T-helper 2 cell treated with Interferon-gamma antibody and Interleukin-4, amounts not matched to agents 5 μg/mL and 100 μg/mL, for 36 hours (primary cell): Measurements from ENCODE around the gene ARMC5.
"Not testable (repeated sequence)": the region's sequence is repeated elsewhere in the genome, so short reads cannot be mapped to it uniquely, and the experiment has no call there.

Source experiments
- DNase-seq: peaks from one replicate; pipeline ENCODE4 v3.0.0; 2021; ENCODE audit warnings: low spot score
- H3K27ac Mint-ChIP-seq: one replicate; pipeline ENCODE4 v1.8.0; 2021; ENCODE audit warnings: mild to moderate bottlenecking, mixed read lengths
- H3K27me3 Mint-ChIP-seq: one replicate; pipeline ENCODE4 v1.8.0; 2021; ENCODE audit warnings: low read depth, mixed read lengths
- H3K36me3 Mint-ChIP-seq: one replicate; pipeline ENCODE4 v1.8.0; 2021; ENCODE audit warnings: low read depth, mixed read lengths
- H3K4me1 Mint-ChIP-seq: one replicate; pipeline ENCODE4 v1.8.0; 2021; ENCODE audit warnings: low read depth, mixed read lengths
- H3K4me3 Mint-ChIP-seq: one replicate; pipeline ENCODE4 v1.8.0; 2022; ENCODE audit warnings: mild to moderate bottlenecking, moderate library complexity, mixed read lengths
- H3K9me3 Mint-ChIP-seq: one replicate; pipeline ENCODE4 v1.8.0; 2021; ENCODE audit warnings: mixed read lengths

Gene ARMC5

DNA sequence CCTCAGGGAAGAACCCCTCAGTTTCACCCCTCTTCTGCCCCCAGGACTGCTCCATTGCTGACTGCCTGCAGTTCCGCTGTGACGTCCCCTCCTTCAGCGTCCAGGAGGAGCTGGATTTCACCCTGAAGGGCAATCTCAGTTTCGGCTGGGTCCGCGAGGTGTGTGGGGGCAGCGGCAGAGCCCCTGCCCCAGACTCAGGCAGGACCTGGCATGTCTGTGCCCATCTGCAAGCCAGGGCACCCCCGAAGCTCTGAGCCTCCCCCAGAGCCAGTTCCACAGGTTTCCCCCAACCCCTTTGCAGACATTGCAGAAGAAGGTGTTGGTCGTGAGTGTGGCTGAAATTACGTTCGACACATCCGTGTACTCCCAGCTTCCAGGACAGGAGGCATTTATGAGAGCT, 35.5 kb upstream of the ARMC5 start:
- Mint-ChIP-seq H3K27ac (no peak overlapping the region), H3K4me1 (peaks cover 41% of the 10 kb centered on the region), H3K4me3 (no peak overlapping the region), H3K9me3 (no peaks in the 10 kb centered on the region), H3K27me3 (no peaks in the 10 kb centered on the region), H3K36me3 (peaks cover 3% of the 10 kb centered on the region)
- no peak for DNase-seq

DNA sequence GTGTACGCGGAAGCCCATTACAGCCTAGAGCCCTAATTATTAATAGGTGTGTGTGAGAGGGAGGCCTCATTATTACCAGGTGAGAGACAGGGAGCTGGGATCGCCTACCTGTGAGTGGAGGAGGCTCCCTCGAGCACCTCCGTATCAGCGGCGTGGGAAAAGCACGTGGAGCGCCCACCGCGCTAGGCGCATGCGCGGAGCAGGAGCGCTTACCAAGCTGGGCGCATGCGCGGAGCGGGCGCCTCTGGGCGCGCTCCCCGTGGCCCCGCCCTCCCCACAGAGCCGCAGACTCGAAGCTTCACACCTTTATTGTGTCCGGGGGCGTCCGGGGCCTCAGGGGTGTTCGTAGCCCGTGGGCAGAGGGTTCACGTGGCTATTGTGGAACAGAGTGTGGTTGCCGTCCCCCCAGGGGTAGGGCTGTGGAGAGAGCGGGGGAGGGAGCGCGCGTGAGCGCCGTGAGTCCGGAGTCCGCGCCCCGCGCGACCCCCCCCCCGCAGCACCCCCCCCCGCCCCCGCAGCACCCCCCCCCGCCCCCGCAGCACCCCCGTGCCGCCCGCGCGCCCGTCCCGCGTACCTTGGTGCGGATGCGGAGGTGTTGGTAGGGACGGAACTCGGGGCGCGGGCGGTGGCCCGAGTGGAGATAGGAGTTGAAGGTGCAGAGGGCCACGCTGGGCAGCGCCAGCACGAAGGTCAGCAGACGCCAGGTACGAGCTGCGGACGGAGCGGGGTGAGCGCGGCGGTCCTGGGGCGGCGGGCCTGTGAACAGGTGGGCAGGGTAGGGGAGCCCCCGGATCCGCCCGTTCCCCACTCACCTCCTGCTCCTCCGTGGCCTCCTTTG, 31.6 kb upstream of the ARMC5 start:
- H3K4me3 Mint-ChIP-seq = no peak overlapping the region
- peak; percentile 67 for DNase-seq
- no peaks in the 10 kb centered on the region for H3K27me3 Mint-ChIP-seq
- no peaks in the 10 kb centered on the region for H3K9me3 Mint-ChIP-seq
- H3K36me3 Mint-ChIP-seq = no peaks in the 10 kb centered on the region
- H3K4me1 Mint-ChIP-seq = peaks cover 34% of the 10 kb centered on the region
- no peak overlapping the region for H3K27ac Mint-ChIP-seq

DNA sequence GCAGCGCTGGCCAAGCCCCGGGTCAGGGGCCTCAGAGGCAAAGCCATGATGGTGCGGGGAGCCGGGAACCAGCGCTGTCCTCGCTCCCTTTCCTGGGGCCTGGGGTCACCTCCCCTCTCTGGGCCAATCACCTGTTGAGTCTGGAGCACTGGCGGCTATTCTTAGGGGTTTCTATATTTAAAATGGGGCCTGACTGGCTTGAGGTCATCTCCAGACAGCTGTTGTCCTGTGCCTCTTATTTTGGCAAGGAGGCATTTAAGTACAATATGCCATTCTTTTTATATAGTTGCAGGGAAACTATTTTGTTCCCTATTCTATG, 31.1 kb upstream of the ARMC5 start, which contains the start of gene COX6A2:
Gene COX6A2, minus strand, starts transcription at position 82 of the 319 bp plus-strand sequence. Its CDS starts 35 bp downstream, at position 47.
- Mint-ChIP-seq H3K36me3 (no peaks in the 10 kb centered on the region), H3K27ac (no peak within 1 kb of the TSS), H3K4me1 (peaks cover 29% of the 10 kb centered on the region), H3K4me3 (peak within 1 kb of the TSS; percentile 32), H3K9me3 (no peaks in the 10 kb centered on the region), H3K27me3 (no peaks in the 10 kb centered on the region)
- no peak for DNase-seq

- no peak for DNase-seq
- no peak overlapping the region for H3K27ac Mint-ChIP-seq
- H3K9me3 Mint-ChIP-seq = no peaks in the 10 kb centered on the region
- no peaks in the 10 kb centered on the region for H3K36me3 Mint-ChIP-seq
- peaks cover 25% of the 10 kb centered on the region for H3K4me1 Mint-ChIP-seq
- no peaks in the 10 kb centered on the region for H3K27me3 Mint-ChIP-seq
- H3K4me3 Mint-ChIP-seq = no peak overlapping the region
Measured at GRCh38 chr16:31428638-31429247, 30.6 kb upstream of the ARMC5 start.

- Mint-ChIP-seq H3K36me3 (no peaks in the 10 kb centered on the region), H3K27ac (no peak overlapping the region), H3K27me3 (no peaks in the 10 kb centered on the region), H3K4me1 (peaks cover 21% of the 10 kb centered on the region), H3K9me3 (no peaks in the 10 kb centered on the region), H3K4me3 (no peak overlapping the region)
- DNase-seq = no peak
Measured at GRCh38 chr16:31429314-31429713, 30.0 kb upstream of the ARMC5 start.

DNA sequence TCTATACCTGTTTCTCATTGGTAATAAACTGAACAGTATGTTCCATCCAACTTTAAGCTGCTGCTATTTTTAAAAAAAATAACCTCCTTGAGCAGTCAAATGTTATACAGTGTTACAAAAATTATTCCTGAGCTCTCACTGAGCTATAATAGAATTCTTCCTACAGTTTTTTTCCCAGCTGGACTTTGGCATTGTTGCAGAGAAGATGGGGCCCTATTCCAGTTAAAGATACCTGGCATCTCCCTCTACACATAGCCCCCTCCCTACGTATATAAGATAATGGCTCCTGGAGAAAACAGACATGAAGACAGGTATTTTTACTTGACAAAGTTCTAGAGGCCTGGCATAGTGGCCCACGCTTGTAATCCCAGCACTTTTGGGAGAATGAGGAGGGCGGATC, 29.5 kb upstream of the ARMC5 start:
- no peaks in the 10 kb centered on the region for H3K9me3 Mint-ChIP-seq

DNA sequence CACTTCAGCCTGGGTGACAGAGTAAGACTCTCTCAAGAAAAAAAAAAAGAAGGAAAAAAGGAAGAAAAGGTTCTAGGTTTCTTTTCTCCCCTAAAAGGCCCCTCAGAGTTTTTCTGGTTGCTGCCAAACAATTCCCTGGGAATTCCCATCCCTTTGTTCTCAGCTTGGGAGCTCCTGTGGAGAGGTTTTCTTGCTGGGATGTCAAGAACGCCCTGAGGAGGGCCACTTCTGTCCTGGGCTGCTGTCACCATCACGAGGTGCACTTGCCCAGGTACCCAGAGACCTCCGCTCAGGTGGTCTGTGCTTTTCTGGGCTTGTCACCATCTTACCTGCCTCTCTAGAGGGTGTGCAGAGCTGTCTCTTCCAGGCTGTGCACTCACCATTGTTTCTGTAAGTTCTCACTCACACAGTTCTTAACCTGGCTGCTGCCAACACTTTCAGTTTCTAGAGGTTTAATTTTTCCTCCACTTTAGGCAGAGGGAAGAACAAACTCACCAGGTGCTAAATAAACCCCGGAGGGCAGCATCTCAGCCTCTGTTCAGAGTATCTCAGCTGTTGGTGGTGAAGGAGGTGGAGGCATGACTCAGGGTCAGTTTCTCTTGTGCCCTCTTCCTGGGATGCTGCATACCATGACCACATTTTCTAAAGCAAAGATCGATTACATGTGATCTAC, 28.8 kb upstream of the ARMC5 start:
- no peak for DNase-seq
- Mint-ChIP-seq H3K36me3 (no peaks in the 10 kb centered on the region), H3K27ac (no peak overlapping the region), H3K27me3 (no peaks in the 10 kb centered on the region), H3K4me1 (peaks cover 21% of the 10 kb centered on the region), H3K9me3 (no peaks in the 10 kb centered on the region), H3K4me3 (no peak overlapping the region)

More for the DNA sequence above, 29.5 kb upstream of the ARMC5 start:
- no peak for DNase-seq
- Mint-ChIP-seq H3K27ac (no peak overlapping the region), H3K4me3 (no peak overlapping the region), H3K27me3 (no peaks in the 10 kb centered on the region), H3K4me1 (peaks cover 21% of the 10 kb centered on the region), H3K36me3 (no peaks in the 10 kb centered on the region)

GRCh38 chr16:31435341-31436220, 23.7 kb upstream of the ARMC5 start:
- H3K4me3 Mint-ChIP-seq = no peak overlapping the region
- no peaks in the 10 kb centered on the region for H3K27me3 Mint-ChIP-seq
- no peak for DNase-seq
- no peaks in the 10 kb centered on the region for H3K9me3 Mint-ChIP-seq
- peaks cover 21% of the 10 kb centered on the region for H3K4me1 Mint-ChIP-seq
- H3K27ac Mint-ChIP-seq = no peak overlapping the region
- H3K36me3 Mint-ChIP-seq = no peaks in the 10 kb centered on the region

- peaks cover 16% of the 10 kb centered on the region for H3K4me1 Mint-ChIP-seq
Measured at GRCh38 chr16:31436221-31437045, 22.9 kb upstream of the ARMC5 start.

DNA sequence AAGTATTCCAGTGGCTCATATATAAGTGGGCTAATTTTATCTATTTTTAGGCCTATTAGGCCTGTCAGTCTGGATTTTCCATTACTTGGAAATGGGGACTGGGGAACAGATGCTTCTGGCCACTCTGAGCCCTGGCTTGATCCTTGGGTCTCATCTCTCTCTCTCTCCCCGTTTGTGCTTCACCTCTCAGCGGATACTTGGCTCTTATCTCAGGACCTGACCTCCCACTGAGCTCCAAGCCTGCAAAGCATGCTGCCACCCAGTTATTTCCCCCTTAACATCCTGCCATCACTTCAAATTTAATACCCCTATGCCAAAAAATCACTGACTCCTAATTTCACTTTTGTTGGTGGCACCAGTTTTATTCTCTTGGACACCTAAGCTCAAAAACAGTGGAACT, 20.9 kb upstream of the ARMC5 start:
- DNase-seq = no peak

More at GRCh38 chr16:31436221-31437045, 22.9 kb upstream of the ARMC5 start:
- H3K4me3 Mint-ChIP-seq = no peak overlapping the region
- no peaks in the 10 kb centered on the region for H3K36me3 Mint-ChIP-seq
- H3K9me3 Mint-ChIP-seq = no peaks in the 10 kb centered on the region
- no peak overlapping the region for H3K27ac Mint-ChIP-seq
- H3K27me3 Mint-ChIP-seq = no peaks in the 10 kb centered on the region
- no peak for DNase-seq

DNA sequence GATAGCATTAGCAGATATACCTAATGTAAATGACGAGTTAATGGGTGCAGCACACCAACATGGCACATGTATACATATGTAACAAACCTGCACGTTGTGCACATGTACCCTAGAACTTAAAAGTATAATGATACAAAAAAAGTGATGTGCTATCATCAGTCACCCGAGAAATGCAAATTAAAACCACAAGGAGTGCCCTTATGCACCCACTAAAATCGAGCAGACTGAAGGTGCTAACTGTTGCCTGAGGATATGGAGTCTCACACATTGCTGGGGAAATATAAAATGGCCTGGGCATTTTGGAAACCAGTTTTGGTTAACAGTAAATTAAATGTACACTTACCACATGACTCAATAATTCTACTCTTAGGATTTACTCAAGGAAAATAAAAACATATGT, 20.3 kb upstream of the ARMC5 start:
- not testable (repeated sequence) for DNase-seq, H3K9me3 Mint-ChIP-seq, H3K36me3 Mint-ChIP-seq, H3K27me3 Mint-ChIP-seq, H3K27ac Mint-ChIP-seq, H3K4me3 Mint-ChIP-seq
- H3K4me1 Mint-ChIP-seq = peaks cover 22% of the 10 kb centered on the region

More for the DNA sequence above, 20.9 kb upstream of the ARMC5 start:
- Mint-ChIP-seq H3K27ac (no peak overlapping the region), H3K27me3 (no peaks in the 10 kb centered on the region), H3K4me1 (peaks cover 22% of the 10 kb centered on the region), H3K4me3 (no peak overlapping the region), H3K36me3 (no peaks in the 10 kb centered on the region), H3K9me3 (no peaks in the 10 kb centered on the region)

GRCh38 chr16:31439519-31439918, 19.8 kb upstream of the ARMC5 start:
- Mint-ChIP-seq H3K9me3 (no peaks in the 10 kb centered on the region), H3K4me3 (no peak overlapping the region), H3K27me3 (no peaks in the 10 kb centered on the region), H3K36me3 (no peaks in the 10 kb centered on the region), H3K27ac (no peak overlapping the region), H3K4me1 (peaks cover 22% of the 10 kb centered on the region)
- DNase-seq = no peak
